K562 (cell line): Measurements from ENCODE around the gene PELI2. TPM values are rescaled to one million over a fixed set of nuclear protein-coding genes. Genes with fewer than 3 reads are reported as not detected.

Source experiments
- CC2D1A ChIP-seq: fragments of 450-650 bp; IDR thresholded peaks from 2 replicates; pipeline ENCODE4 v1.6.1; 2017; ENCODE audit warnings: mild to moderate bottlenecking
- CHCHD3 ChIP-seq: fragments of 250-450 bp; sonication (Bioruptor Pico); IDR thresholded peaks from 2 replicates; pipeline ENCODE4 v2.1.2; 2022; ENCODE audit warnings: mild to moderate bottlenecking
- E2F5 ChIP-seq: sonication (generic); formaldehyde crosslinking; IDR thresholded peaks from 2 replicates; pipeline ENCODE4 v1.8.0; 2022; ENCODE audit warnings: mild to moderate bottlenecking, missing genetic modification reagents
- FOSL1 ChIP-seq: fragments of 200-800 bp; sonication (Bioruptor generic); conservative IDR thresholded peaks from 2 replicates; pipeline ENCODE4 v1.6.1; 2016; ENCODE audit warnings: missing genetic modification characterization, missing compliant biosample characterization
- GATAD2A ChIP-seq: fragments of 450-650 bp; IDR thresholded peaks from 2 replicates; pipeline ENCODE4 v1.6.1; 2017
- HMG20A ChIP-seq: fragments of 450-650 bp; formaldehyde crosslinking; conservative IDR thresholded peaks from 2 replicates; pipeline ENCODE4 v1.4.0; 2020; ENCODE audit warnings: mild to moderate bottlenecking, mixed read lengths
- KAT2B ChIP-seq: IDR thresholded peaks from one replicate; pipeline ENCODE4 v1.6.1; 2012; ENCODE audit warnings: low read depth, mild to moderate bottlenecking, control low read depth, inconsistent platforms, low read length, moderate library complexity
- MAFK ChIP-seq: IDR thresholded peaks from 2 replicates; pipeline ENCODE4 v1.6.1; 2011; ENCODE audit warnings: low read length, improper control_type of control experiment
- MXD1 ChIP-seq: fragments of 250-450 bp; sonication (Bioruptor Pico); IDR thresholded peaks from 2 replicates; pipeline ENCODE4 v1.8.0; 2021; ENCODE audit warnings: borderline replicate concordance, mild to moderate bottlenecking, moderate library complexity; ENCODE audit not compliant: poor library complexity, severe bottlenecking
- PCBP2 ChIP-seq: fragments of 200-400 bp; formaldehyde crosslinking; IDR thresholded peaks from 2 replicates; pipeline ENCODE4 v1.6.1; 2018; ENCODE audit warnings: low read length, low read depth, mild to moderate bottlenecking, moderate library complexity; ENCODE audit not compliant: poor library complexity, severe bottlenecking
- PHB2 ChIP-seq: fragments of 450-650 bp; IDR thresholded peaks from 2 replicates; pipeline ENCODE4 v1.6.1; 2017; ENCODE audit warnings: low read depth
- PRPF4 ChIP-seq: fragments of 200-400 bp; formaldehyde crosslinking; IDR thresholded peaks from one replicate; pipeline ENCODE4 v1.6.1; 2017; ENCODE audit warnings: low read length, low read depth, mild to moderate bottlenecking; ENCODE audit not compliant: insufficient read depth, poor library complexity, severe bottlenecking
- RBM15 ChIP-seq: fragments of 200-400 bp; formaldehyde crosslinking; IDR thresholded peaks from 2 replicates; pipeline ENCODE4 v1.6.1; 2018; ENCODE audit warnings: mild to moderate bottlenecking, low read length, moderate library complexity; ENCODE audit not compliant: insufficient read depth
- ZFPM2 ChIP-seq: fragments of 250-450 bp; sonication (Bioruptor Pico); IDR thresholded peaks from 2 replicates; pipeline ENCODE4 v1.5.1; 2022; ENCODE audit warnings: mild to moderate bottlenecking
- ZNF398 ChIP-seq: fragments of 250-450 bp; sonication (Bioruptor Pico); IDR thresholded peaks from 2 replicates; pipeline ENCODE4 v1.8.0; 2021; ENCODE audit warnings: moderate library complexity, mild to moderate bottlenecking, inconsistent platforms
- ZNF431 ChIP-seq: sonication (generic); formaldehyde crosslinking; IDR thresholded peaks from 2 replicates; pipeline ENCODE4 v1.8.0; 2022; ENCODE audit warnings: mild to moderate bottlenecking, missing genetic modification reagents
- ZNF449 ChIP-seq: fragments of 250-450 bp; sonication (Bioruptor Pico); IDR thresholded peaks from 2 replicates; pipeline ENCODE4 v1.8.0; 2022; ENCODE audit warnings: moderate library complexity, mild to moderate bottlenecking, inconsistent platforms
- ZNF584 ChIP-seq: fragments of 200-800 bp; sonication (Bioruptor generic); IDR thresholded peaks from 2 replicates; pipeline ENCODE4 v1.6.1; 2016; ENCODE audit warnings: low read depth, mild to moderate bottlenecking, missing genetic modification characterization, missing compliant biosample characterization
- polyA plus RNA-seq, 8 experiments: library from polyadenylated mRNA; depleted of rRNA in 4 of 8; stranded (reverse) in 5 of 8; unstranded in 3 of 8; fragments of >200 nt; fragmentation: Nextera tagmentation in 2 of 8; fragmentation: Illumina TruSeq in 1 of 8; extraction: Ambion mirVana in 2 of 8; extraction: Trizol in 1 of 8; gene quantifications; 2 replicates each; pipeline versions ENCODE4 v1.2.1 to v1.2.3, GENCODE V29; 2011 to 2014; ENCODE audit warnings: inconsistent platforms in 1 of 8, missing spikeins in 1 of 8
- total RNA-seq, 7 experiments: library from RNA; depleted of rRNA in 6 of 7; stranded (reverse); fragments of >200 nt in 6 of 7; fragmentation: Illumina TruSeq in 2 of 7; extraction: Trizol in 2 of 7; gene quantifications; 2 replicates each; pipeline versions ENCODE4 v1.2.1 to v1.2.3, GENCODE V29; 2011 to 2021; ENCODE audit warnings: low replicate concordance in 1 of 7
- TF ChIP-seq, protein P1 (sequence below): sonication (generic); formaldehyde crosslinking; IDR thresholded peaks from 2 replicates; pipeline ENCODE4 v1.8.0; 2022; ENCODE audit warnings: mild to moderate bottlenecking, low read depth, missing genetic modification reagents
- TF ChIP-seq, protein P2 (sequence below): fragments of 250-450 bp; sonication (Bioruptor Pico); IDR thresholded peaks from 2 replicates; pipeline ENCODE4 v1.5.0; 2020; ENCODE audit warnings: mild to moderate bottlenecking

Gene PELI2
- total and polyA plus RNA-seq, 9 of the 15 experiments (the other 6 are each of a cell fraction or from before 2014, with no cell fraction given) = 0.20 to 1.5 (median 0.44) TPM

DNA sequence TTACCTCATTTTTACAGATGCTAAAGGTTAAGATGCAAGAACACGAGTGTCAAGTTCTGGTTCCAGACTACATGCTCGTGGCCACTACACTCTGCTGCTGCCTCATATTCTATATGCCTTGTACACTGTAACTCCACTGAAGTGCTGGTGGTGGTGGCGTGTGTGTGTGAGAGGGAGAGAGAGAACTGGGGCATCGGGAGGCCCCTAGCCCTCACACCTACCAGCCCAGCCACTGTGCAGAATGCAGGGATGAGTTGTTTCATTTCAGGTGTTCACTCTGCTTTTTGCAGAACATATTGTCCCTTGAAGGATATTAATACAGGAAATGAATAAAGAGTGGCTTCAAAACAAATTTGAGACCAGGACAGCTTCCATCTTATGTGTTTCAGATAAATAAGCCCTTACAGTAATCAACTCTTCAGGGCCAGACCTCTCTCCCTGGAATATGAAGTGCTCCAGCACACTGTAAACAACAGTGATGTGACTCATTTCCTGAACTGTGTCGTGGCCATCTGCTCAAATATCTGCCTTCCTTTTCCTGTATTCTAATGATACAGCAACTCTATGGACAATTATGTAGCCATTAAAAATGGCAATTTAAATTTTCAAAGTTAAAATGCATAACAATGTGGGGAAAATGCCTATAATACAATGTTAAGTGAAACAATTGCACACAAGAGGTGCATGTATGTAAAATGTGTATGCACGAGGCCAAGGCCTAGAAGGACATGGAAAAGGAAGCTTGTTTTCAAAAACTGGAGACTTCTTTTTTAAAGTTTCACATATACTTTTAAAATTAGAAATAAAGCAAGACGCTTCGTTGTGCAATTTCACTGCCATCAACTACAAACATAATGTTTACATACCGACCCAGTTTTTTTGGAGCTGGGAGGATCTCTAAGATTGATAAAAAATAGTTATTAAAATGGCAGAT, 215.4 kb downstream of the PELI2 start (continued):
- TF ChIP-seq, protein P1, sequence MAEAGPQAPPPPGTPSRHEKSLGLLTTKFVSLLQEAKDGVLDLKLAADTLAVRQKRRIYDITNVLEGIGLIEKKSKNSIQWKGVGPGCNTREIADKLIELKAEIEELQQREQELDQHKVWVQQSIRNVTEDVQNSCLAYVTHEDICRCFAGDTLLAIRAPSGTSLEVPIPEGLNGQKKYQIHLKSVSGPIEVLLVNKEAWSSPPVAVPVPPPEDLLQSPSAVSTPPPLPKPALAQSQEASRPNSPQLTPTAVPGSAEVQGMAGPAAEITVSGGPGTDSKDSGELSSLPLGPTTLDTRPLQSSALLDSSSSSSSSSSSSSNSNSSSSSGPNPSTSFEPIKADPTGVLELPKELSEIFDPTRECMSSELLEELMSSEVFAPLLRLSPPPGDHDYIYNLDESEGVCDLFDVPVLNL (CRISPR knock-in tag) = no peak
- TF ChIP-seq E2F5 (CRISPR knock-in tag) = no peak
- TF ChIP-seq ZNF431 = no peak
- TF ChIP-seq KAT2B = no peak
- TF ChIP-seq ZFPM2 (CRISPR knock-in tag) = no peak
- TF ChIP-seq CC2D1A = no peak
- TF ChIP-seq PHB2 = no peak
- 0 out of 2 replicates have a peak, but pooled peaks have one; percentile 15 for TF ChIP-seq ZNF584 (CRISPR knock-in tag)
- no peak for TF ChIP-seq HMG20A (CRISPR knock-in tag)
- no peak for TF ChIP-seq PRPF4
- TF ChIP-seq FOSL1 = peak; percentile 87
- no peak for TF ChIP-seq PCBP2
- TF ChIP-seq MXD1 = no peak
- no peak for TF ChIP-seq GATAD2A
- no peak for TF ChIP-seq MAFK
- TF ChIP-seq, protein P2, sequence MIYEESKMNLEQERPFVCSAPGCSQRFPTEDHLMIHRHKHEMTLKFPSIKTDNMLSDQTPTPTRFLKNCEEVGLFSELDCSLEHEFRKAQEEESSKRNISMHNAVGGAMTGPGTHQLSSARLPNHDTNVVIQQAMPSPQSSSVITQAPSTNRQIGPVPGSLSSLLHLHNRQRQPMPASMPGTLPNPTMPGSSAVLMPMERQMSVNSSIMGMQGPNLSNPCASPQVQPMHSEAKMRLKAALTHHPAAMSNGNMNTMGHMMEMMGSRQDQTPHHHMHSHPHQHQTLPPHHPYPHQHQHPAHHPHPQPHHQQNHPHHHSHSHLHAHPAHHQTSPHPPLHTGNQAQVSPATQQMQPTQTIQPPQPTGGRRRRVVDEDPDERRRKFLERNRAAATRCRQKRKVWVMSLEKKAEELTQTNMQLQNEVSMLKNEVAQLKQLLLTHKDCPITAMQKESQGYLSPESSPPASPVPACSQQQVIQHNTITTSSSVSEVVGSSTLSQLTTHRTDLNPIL = no peak
- no peak for TF ChIP-seq ZNF398 (CRISPR knock-in tag)
- TF ChIP-seq ZNF449 (CRISPR knock-in tag) = no peak
- TF ChIP-seq CHCHD3 (CRISPR knock-in tag) = no peak
- no peak for TF ChIP-seq RBM15
